ENCODE measurements around the gene METRNL. TPM values are rescaled to one million over a fixed set of nuclear protein-coding genes. Genes with fewer than 3 reads are reported as not detected.

The METRNL gene
- total RNA-seq, 1 experiment from 2014 or later = 33.8 TPM

DNA sequence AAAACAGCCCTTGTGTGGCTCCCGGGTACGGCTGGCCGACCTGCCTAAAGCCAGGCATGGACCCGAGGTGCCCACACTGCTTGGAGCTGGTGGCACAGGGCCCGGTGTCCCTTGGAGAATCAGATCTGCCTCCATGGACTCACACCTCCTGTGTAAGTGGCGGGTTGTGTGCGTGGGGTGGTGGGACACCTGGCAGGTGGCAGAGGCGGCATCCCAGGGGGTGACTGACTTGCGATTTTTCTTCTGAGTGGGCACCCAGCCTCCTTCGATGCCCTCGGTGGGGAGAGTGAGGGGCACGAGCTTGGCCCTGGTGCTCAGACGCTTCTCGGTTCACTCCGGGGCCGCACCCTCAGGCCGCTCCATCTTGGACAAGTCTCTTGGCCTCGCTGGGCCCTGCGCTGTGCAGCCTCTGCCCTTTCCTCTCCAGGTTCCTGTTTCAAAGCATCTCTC, 35.8 kb downstream of the METRNL start:
- TF ChIP-seq, protein P1, sequence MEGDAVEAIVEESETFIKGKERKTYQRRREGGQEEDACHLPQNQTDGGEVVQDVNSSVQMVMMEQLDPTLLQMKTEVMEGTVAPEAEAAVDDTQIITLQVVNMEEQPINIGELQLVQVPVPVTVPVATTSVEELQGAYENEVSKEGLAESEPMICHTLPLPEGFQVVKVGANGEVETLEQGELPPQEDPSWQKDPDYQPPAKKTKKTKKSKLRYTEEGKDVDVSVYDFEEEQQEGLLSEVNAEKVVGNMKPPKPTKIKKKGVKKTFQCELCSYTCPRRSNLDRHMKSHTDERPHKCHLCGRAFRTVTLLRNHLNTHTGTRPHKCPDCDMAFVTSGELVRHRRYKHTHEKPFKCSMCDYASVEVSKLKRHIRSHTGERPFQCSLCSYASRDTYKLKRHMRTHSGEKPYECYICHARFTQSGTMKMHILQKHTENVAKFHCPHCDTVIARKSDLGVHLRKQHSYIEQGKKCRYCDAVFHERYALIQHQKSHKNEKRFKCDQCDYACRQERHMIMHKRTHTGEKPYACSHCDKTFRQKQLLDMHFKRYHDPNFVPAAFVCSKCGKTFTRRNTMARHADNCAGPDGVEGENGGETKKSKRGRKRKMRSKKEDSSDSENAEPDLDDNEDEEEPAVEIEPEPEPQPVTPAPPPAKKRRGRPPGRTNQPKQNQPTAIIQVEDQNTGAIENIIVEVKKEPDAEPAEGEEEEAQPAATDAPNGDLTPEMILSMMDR (IDR thresholded peaks at IDR 0.05; ENCODE audit: insufficient read depth in 1 of 2, low read depth in 1 of 2, low read length in 1 of 2, severe bottlenecking in 1 of 2, unreplicated experiment in 1 of 2) = no peak
- peaks cover 5% of the 10 kb centered on the region for H3K4me1 Mint-ChIP-seq (ENCODE audit: low read depth, unreplicated experiment)
- no peaks in the 10 kb centered on the region for H3K36me3 Mint-ChIP-seq (ENCODE audit: insufficient read depth, unreplicated experiment)
- intact Hi-C loops (cut with micrococcal nuclease; ENCODE audit: unreplicated experiment) = no loop called here
- H3K27ac Mint-ChIP-seq (ENCODE audit: unreplicated experiment) = no peak overlapping the region
- Histone ChIP-seq H3K4me3 (ENCODE audit: low read depth, low read length) (no peak overlapping the region), H3K36me3 (ENCODE audit: control insufficient read depth, insufficient read depth, low read length) (no peaks in the 10 kb centered on the region), H3K4me1 (peaks cover 8% of the 10 kb centered on the region), H3K9me3 (no peaks in the 10 kb centered on the region), H3K27me3 (replicated peaks; ENCODE audit: control insufficient read depth, insufficient read depth, low read length) (no peaks in the 10 kb centered on the region; the same call in 1 of the 2 replicates)
- ChIA-PET CTCF (no interaction called here), POLR2A (interaction anchor here (0.5 kb wide), 1 partner anchor 708 kb away, joined by 3 read pairs; no protein-coding TSS in a partner anchor)
- peaks cover 10% of the 10 kb centered on the region for H3K9me3 Mint-ChIP-seq (ENCODE audit: unreplicated experiment)
- no peak for DNase-seq
- H3K27me3 Mint-ChIP-seq (ENCODE audit: insufficient read depth, unreplicated experiment) = peaks cover 3% of the 10 kb centered on the region
- no peak overlapping the region for H3K4me3 Mint-ChIP-seq (ENCODE audit: unreplicated experiment)
- no TSS peak for BruUV-seq (replicated peaks)

DNA sequence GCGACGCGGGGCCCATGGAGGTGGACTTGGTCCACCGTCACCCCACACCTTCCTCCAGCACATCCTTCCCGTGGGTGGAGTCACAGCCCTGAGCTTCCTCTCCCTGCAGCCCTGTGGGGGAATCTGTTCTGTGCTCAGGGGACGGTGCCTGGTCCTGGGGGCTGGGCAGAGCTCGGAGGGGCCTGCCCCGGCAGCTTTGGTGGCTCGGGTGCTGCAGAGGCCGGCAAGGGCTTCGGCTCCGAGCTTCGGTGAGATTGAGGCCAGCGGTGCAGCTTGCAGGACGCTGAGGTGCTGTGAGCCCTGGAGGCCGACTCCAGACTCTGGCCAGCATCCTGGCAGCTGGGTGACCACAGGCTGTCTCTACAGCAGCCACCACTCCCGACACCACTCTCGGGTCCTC, 36.4 kb downstream of the METRNL start:
- peaks cover 2% of the 10 kb centered on the region for H3K4me1 ChIP-seq
- Mint-ChIP-seq H3K4me1 (ENCODE audit: low read depth, unreplicated experiment) (peaks cover 10% of the 10 kb centered on the region), H3K9me3 (ENCODE audit: unreplicated experiment) (peaks cover 10% of the 10 kb centered on the region), H3K4me3 (ENCODE audit: unreplicated experiment) (no peak overlapping the region), H3K36me3 (ENCODE audit: insufficient read depth, unreplicated experiment) (no peaks in the 10 kb centered on the region), H3K27me3 (ENCODE audit: insufficient read depth, unreplicated experiment) (peaks cover 6% of the 10 kb centered on the region), H3K27ac (ENCODE audit: unreplicated experiment) (no peak overlapping the region)
- TF ChIP-seq, protein P1 (IDR thresholded peaks at IDR 0.05; ENCODE audit: insufficient read depth in 1 of 2, low read depth in 1 of 2, low read length in 1 of 2, severe bottlenecking in 1 of 2, unreplicated experiment in 1 of 2) = no peak
- no TSS peak for BruUV-seq (replicated peaks)
- no peaks in the 10 kb centered on the region; the same call in 1 of the 2 replicates for H3K27me3 ChIP-seq (replicated peaks; ENCODE audit: control insufficient read depth, insufficient read depth, low read length)
- DNase-seq = no peak
- CTCF ChIA-PET = interaction anchor here (0.6 kb wide), 1 partner anchor 399 kb away, joined by 8 read pairs; the partner anchor contains the start of gene FN3KRP
- no peaks in the 10 kb centered on the region for H3K9me3 ChIP-seq
- H3K4me3 ChIP-seq (ENCODE audit: low read depth, low read length) = no peak overlapping the region
- POLR2A ChIA-PET = interaction anchor here (0.5 kb wide), 1 partner anchor 709 kb away, joined by 3 read pairs; no protein-coding TSS in a partner anchor
- H3K36me3 ChIP-seq (ENCODE audit: control insufficient read depth, insufficient read depth, low read length) = no peaks in the 10 kb centered on the region
- intact Hi-C loops (cut with micrococcal nuclease; ENCODE audit: unreplicated experiment) = no loop called here

DNA sequence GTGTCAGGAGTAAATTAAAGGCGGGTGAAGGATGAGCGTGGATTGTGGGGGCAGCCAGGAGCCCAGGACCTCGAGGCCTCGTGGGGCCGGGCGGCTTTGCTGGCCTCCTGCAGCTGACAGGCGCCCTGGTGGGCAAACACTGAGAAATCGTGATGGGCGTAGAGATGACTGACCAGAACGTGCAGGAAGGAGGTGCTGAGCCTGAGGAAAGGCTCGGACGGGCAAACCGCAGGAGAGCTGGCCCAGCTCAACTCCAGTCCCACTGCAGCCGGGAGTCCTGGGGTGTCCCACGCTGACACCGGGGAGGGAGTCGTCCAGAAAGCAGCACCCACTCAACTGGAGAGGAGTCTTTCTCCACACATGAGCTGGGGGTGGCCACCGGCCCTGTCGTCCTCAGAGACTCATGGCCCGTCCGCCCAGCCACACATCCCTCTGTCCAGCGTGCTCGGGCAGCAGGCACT, 36.9 kb downstream of the METRNL start:
- no peaks in the 10 kb centered on the region; the same call in 1 of the 2 replicates for H3K27me3 ChIP-seq (replicated peaks; ENCODE audit: control insufficient read depth, insufficient read depth, low read length)
- peaks cover 10% of the 10 kb centered on the region for H3K4me1 Mint-ChIP-seq (ENCODE audit: low read depth, unreplicated experiment)
- ChIA-PET CTCF (interaction anchor here (0.6 kb wide), 1 partner anchor 400 kb away, joined by 8 read pairs; the partner anchor contains the start of gene FN3KRP), POLR2A (no interaction called here)
- H3K36me3 ChIP-seq (ENCODE audit: control insufficient read depth, insufficient read depth, low read length) = no peaks in the 10 kb centered on the region
- TF ChIP-seq, protein P1 (IDR thresholded peaks at IDR 0.05; ENCODE audit: insufficient read depth in 1 of 2, low read depth in 1 of 2, low read length in 1 of 2, severe bottlenecking in 1 of 2, unreplicated experiment in 1 of 2) = no peak
- H3K9me3 Mint-ChIP-seq (ENCODE audit: unreplicated experiment) = peaks cover 10% of the 10 kb centered on the region
- no peak overlapping the region for H3K27ac Mint-ChIP-seq (ENCODE audit: unreplicated experiment)
- H3K4me3 Mint-ChIP-seq (ENCODE audit: unreplicated experiment) = no peak overlapping the region
- H3K9me3 ChIP-seq = no peaks in the 10 kb centered on the region
- intact Hi-C loops (cut with micrococcal nuclease; ENCODE audit: unreplicated experiment) = no loop called here
- H3K36me3 Mint-ChIP-seq (ENCODE audit: insufficient read depth, unreplicated experiment) = no peaks in the 10 kb centered on the region
- H3K4me1 ChIP-seq = no peaks in the 10 kb centered on the region
- H3K27me3 Mint-ChIP-seq (ENCODE audit: insufficient read depth, unreplicated experiment) = peaks cover 6% of the 10 kb centered on the region
- H3K4me3 ChIP-seq (ENCODE audit: low read depth, low read length) = no peak overlapping the region
- DNase-seq = no peak
- BruUV-seq (replicated peaks) = no TSS peak

All from Caco-2 (cell line).